Activated T-cell treated with anti-CD3 and anti-CD28 coated beads, Interleukin-2, amount 50 U/mL, for 1 hour (primary cell): ENCODE data around the gene PHOSPHO1.

Experiments used
- DNase-seq: peaks from one replicate; pipeline ENCODE4 v3.0.0-alpha.2; 2020

The PHOSPHO1 gene

DNA sequence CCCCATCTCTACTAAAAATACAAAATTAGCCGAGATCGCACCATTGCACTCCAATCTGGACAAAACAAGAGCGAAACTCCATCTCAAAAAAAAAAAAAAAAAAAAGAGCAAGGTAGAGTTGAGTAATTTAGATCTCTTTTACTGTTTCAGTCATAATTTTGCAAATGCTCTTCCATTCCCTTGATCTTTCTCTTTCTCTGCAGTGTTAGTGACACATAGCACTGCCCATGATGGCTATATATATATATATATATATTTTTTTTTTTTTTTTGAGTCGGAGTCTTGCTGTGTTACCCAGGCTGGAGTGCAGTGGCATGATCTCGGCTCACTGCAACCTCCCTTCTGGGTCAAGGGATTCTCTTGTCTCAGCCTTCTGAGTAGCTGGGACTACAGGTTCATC, 12.2 kb upstream of the PHOSPHO1 start:
- no peak for DNase-seq

DNA sequence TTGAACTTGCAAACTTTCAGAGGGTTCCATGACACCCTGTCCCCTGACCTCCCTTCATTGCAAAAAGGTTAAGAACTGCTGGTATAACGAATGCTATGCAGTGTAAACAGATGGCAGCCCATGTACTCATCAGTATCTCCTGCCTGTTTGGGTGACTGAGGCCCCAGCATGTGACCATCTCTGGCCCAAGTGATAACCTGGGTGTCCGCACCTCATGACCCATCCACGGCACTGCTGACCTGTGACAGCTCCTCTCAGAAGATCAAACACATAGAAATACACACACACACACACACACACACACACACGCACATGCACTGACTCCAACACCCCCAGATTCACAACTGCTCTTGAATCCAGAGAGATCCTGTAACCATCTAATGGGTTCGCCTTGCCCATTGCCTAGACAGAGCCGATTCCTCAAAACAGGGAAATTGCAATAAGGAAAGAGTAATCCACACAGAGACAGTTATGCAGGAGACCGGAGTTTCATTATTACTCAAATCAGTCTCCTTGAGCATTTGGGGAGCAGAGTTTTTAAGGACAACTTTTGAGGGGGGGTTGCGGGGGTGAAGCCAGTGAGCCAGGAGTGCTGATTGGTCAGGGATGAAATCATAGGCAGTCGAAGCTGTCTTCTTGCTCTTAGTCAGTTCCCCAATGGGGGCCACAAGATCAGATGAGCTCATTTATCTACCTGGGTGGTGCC, 11.3 kb upstream of the PHOSPHO1 start:
- no peak for DNase-seq

DNA sequence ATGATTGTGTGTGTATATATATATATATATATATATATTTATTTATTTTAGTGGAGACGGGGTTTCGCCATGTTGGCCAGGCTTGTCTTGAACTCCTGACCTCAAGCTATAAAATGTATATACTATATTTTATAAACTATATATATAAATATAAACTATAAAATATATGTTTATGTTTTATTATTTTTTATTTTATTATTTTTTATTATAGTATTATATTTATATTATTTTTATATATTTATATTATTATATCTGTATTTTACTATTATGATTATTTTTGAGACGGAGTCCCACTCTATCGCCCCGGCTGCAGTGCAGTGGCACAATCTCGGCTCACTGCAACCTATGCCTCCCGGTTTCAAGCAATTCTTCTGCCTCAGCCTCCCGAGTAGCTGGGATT, 10.5 kb upstream of the PHOSPHO1 start:
- DNase-seq, result no peak

- no peak for DNase-seq
These were observed 10.0 kb upstream of the PHOSPHO1 start for GRCh38 chr17:49240619-49241018.

GRCh38 chr17:49239963-49240362, 9.4 kb upstream of the PHOSPHO1 start:
- DNase-seq, result no peak

- no peak for DNase-seq
These were observed 5.3 kb upstream of the PHOSPHO1 start for GRCh38 chr17:49235896-49236295.

GRCh38 chr17:49234509-49235080, 4.0 kb upstream of the PHOSPHO1 start:
- no peak for DNase-seq

DNA sequence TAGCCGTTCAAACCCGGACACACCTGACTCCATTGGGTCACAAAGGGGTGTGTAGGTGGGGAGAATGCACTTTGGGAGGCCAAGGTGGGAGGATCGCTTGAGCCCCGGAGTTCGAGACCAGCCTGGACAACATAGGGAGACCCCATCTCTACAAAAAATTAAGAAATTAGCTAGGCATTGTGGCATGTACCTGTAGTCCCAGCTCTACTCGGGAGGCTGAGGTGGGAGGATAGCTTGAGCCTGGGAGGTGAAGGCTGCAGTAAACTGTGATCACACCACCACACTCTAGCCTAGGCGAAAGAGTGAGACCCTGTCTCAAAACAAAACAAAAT, 942 bp upstream of the PHOSPHO1 start:
- no peak for DNase-seq

- no peak for DNase-seq
These were observed 584 bp downstream of the PHOSPHO1 start for GRCh38 chr17:49229805-49230600.

DNA sequence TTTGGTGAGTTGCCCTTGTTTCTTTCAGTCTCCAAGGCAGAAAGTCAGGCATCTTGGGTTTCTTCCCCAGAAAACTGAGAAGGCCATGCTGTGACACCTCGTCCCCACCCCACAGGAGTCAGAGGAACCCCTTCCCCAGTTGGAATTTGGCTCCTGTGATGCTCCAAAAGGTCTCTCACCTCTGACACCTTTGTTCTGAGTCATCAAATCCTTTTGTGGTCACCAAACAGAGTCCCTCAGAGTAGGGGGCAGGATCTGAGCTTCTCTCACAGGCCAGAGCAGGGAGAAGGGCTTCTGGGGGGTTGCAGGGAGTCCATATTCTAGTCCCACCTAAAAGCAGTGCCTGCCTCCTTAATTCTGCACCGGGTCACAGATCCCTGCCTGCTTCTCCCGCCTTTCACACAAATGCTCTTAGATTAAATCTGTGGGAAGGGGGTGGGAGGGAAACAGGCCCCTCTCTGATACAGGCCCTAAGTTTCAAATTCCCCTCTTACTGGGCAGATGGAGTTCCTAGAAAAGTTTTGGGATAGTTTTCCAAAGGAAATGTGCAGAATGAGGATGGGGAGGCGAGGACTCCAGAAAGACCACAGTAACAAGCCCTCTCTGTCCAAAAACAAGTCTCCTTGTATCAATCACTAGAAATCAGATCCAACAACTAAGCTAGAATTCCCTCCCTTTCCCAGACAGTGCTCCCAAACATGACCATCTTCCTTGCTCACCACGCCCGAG, 1.3 kb downstream of the PHOSPHO1 start:
- no peak for DNase-seq

- peak; percentile 81 for DNase-seq
These were observed 2.9 kb downstream of the PHOSPHO1 start for GRCh38 chr17:49227436-49228261.

DNA sequence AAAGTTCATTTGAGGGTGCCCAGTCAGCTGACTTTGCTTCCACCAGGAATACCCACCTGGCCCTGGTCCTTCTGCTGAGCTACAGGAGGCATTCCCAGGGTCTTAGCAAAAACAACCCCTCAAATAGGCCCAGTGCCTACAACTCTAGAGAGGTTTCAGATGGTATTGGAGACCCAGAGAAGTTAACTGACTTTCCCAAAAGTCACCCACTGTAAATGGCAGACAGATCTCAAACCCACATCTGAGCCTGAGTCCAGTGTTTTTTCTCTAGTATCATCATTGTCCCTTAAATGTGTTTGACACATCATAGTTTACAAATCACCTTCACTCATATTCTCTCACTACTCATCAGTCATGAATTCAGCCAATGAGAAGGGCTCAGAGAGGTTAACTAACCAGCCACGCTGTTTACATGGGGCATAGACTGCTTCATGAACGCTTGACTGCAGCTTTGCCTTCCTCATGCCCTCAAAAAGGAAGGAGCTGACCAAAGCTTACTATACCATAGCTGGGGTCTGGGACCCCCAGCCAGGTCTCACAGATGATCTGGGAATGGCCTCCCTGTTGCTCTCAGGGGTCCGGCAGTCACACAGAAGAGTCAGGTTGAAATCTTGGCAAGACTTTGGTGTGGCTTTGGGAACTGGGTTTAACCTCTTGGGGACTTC, 3.7 kb downstream of the PHOSPHO1 start:
- no peak for DNase-seq

- no peak for DNase-seq
These were observed 4.9 kb downstream of the PHOSPHO1 start for GRCh38 chr17:49225554-49226236.

- DNase-seq, result no peak
These were observed 5.6 kb downstream of the PHOSPHO1 start for GRCh38 chr17:49224997-49225337.

DNA sequence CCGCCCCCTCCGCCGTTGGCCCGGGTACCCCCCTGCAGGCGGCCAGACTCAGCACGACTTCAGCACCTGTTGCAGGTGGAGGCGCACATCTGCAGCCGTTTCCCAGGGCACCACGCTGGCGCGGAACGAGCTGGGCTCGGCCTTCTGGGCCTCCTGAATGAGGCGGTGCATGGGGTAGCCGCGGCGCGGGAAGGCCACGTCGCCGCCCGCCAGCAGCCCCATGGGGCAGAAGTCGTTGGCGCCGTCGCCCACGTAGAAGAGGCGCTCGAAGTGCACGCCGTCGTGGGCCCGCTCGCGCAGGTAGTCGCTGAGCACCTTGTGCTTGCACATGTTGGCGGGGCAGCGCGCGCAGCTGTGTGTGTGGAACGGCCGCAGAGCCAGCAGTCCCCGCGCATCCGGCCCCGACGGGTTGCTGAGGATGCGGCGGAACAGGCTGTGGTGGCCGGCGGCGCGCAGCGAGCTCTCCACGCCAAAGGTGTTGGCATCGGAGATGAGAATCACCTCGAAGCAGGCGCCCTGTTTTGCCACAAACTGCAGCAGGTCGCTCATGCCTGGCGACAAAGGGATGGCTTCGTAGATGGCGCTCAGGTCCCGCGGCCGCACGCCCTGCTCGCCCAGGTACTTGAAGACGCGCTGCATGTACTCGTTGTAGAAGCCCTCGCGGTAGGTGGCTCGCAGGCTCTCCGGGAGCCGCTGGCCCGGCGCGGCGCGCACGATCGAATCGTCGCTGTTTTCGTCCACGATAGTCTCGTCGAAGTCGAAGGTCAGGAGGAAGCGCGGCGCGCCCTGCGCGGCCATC, 6.2 kb downstream of the PHOSPHO1 start:
- DNase-seq, result peak; percentile 66

DNA sequence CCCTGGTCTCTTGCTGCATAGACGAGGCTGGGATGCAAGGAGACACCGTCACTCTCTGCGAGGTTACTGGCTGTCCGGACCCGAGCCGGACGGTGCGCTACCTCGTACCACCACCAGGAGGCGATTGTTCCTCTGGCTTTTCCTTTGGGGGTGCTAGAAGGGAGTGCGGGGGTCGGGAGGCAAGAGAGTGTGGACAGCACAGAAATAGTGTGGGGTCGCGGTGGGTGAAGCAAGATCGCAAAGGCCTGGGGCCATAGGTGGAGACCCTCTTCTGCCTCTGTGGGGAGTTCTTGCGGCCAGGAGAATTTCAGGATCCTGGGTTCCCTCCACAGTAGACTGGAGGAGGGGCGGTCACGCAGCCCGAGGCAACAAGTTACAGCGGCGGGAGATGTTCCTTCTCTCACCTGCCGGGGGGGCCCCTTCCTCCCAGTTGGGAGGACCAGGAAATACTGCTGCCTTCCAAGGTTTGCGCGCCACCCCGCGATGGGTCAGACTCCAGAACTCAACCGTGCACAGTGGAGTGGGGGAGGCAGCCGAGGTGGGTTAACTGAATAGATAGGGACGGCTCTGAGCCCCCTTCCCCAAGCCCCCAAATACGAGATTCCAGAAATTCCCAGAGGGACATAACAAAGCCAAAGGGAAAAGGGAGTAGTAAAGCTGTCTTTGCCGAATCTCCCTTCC, 6.9 kb downstream of the PHOSPHO1 start:
- peak; percentile 76 for DNase-seq

DNA sequence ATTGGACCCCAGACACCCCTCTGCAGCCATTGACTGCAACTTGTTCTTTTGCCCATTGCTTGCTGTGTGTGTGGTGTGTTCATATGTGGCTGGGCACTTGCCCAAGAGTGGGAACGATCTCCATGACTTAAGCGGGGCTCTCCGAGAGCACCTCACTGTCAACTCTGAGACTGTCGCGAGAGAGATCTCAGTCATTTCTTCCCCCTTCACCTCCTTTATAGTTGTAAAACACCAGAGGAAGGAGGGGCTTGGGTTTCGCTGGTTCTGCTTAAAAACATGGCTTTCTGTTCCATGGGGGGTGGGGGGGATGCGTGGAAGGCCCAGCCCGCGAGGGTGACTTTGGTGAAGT, 7.4 kb downstream of the PHOSPHO1 start:
- no peak for DNase-seq

DNA sequence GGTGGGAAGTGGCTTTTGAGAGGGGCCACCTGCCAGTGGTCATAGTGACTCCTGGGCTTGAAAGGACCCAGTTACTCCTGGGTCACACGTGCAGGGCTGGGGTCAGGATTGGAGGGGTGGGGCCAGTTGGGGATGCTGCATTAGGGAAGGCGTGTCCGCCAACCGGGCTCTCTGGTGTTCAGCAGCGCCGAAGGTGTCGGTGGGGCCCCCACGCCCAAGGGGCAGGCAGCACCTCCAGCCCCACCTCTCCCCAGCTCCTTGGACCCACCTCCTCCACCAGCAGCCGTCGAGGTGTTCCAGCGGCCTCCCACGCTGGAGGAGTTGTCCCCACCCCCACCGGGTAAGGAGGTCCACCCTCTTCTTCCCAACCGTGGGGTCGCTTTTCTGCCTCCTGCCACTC, 10.6 kb downstream of the PHOSPHO1 start:
- DNase-seq, result no peak

GRCh38 chr17:49218941-49219913, 11.4 kb downstream of the PHOSPHO1 start:
- DNase-seq, result peak; percentile 47
